Heart right ventricle (tissue), 16 donors: ENCODE data around the gene PLEKHM3. TPM values are rescaled to one million over a fixed set of nuclear protein-coding genes. Genes with fewer than 3 reads are reported as not detected.

Experiments used
- ATAC-seq, 8 donors: fragments of 200-7000 bp; cut with Tn5 transposase; one replicate each; pipeline ENCODE4 v1.9.1; 2020; ENCODE audit warnings: mild to moderate bottlenecking in 8 of 8, moderate library complexity in 8 of 8, moderate number of reproducible peaks in 1 of 8
- DNase-seq, 2 donors: peaks; one replicate each; pipeline ENCODE4 v3.0.0-alpha.2; 2020
- H3K27ac ChIP-seq, 10 donors: fragments of 200-600 bp; sonication (generic) in 2 of 10; one replicate each; pipeline versions ENCODE4 v1.5.0 to v1.8.0; 2020 to 2022; ENCODE audit warnings: mild to moderate bottlenecking in 3 of 10
- H3K27me3 ChIP-seq, 7 donors: fragments of 200-600 bp; one replicate each; pipeline ENCODE4 v1.8.0; 2021 to 2022; ENCODE audit warnings: mild to moderate bottlenecking in 2 of 7
- H3K36me3 ChIP-seq, 9 donors: fragments of 200-600 bp; sonication (generic) in 1 of 9; one replicate each; pipeline versions ENCODE4 v1.5.0 to v1.8.0; 2020 to 2022; ENCODE audit warnings: mild to moderate bottlenecking in 2 of 9
- H3K4me1 ChIP-seq, 9 donors: fragments of 200-600 bp; sonication (generic) in 1 of 9; one replicate each; pipeline versions ENCODE4 v1.5.0 to v1.8.0; 2020 to 2022; ENCODE audit warnings: mild to moderate bottlenecking in 4 of 9
- H3K4me3 ChIP-seq, 10 donors: fragments of 200-600 bp; sonication (generic) in 2 of 10; one replicate each; pipeline versions ENCODE4 v1.5.0 to v1.8.0; 2020 to 2022; ENCODE audit warnings: mild to moderate bottlenecking in 7 of 10, moderate library complexity in 2 of 10
- H3K9me3 ChIP-seq, 11 donors: fragments of 200-600 bp in 10 of 11; sonication (generic) in 2 of 11; one replicate each; pipeline versions ENCODE4 v1.5.0 to v1.8.0; 2013 to 2022; ENCODE audit warnings: mild to moderate bottlenecking in 2 of 11, control low read depth in 1 of 11, moderate library complexity in 1 of 11
- CTCF ChIP-seq, 9 donors: fragments of 200-600 bp; sonication (generic) in 2 of 9; IDR thresholded peaks; one replicate each; pipeline versions ENCODE4 v1.5.0 to v1.8.0; 2021 to 2022; ENCODE audit warnings: antibody characterized with exemption in 9 of 9, mild to moderate bottlenecking in 5 of 9, moderate library complexity in 1 of 9
- WGBS, 2 donors: extraction: QIAGEN DNeasy Blood & Tissue Kit; methylation state at CpG; one replicate each; pipeline ENCODE4 v1.1.7; 2013; ENCODE audit warnings: inconsistent platforms in 1 of 2; 5-methylcytosine and 5-hydroxymethylcytosine counted together
- intact Hi-C, 10 donors: fragments of 100-400 bp; cut with DNase I; formaldehyde crosslinking; loops; one replicate each; pipeline versions ENCODE4 v1.11.1 to v1.14.2; 2022
- polyA plus RNA-seq, 2 donors: library from polyadenylated mRNA; stranded (reverse); fragments of 200-250 nt; gene quantifications; one replicate each; pipeline ENCODE4 v1.2.3, GENCODE V29; 2013
- total RNA-seq, 10 donors: library from RNA; stranded (reverse); fragmentation: NEBNext Ultra II Directional in 3 of 10; extraction: Animal tissue kit (Norgen Biotek cat#: 25700) in 3 of 10; gene quantifications; one replicate each; pipeline versions ENCODE4 v1.2.1 to v1.2.4, GENCODE V29; 2021 to 2023
- donor health status: Arrhythmogenic right ventricular cardiomyopathy.
- donor health status: ischemic (EF 13 %, LVEDD 7.1; RV severe dilation, severe dysfunction).
- donor health status: healthy with polysubstance abuse.
- donor health status: DM: no; HTN: yes; CAD: no.
- donor health status: DM: no; HTN: no; CAD: no.
- donor health status: ischemic (EF 25% LVEDD 6.9; RV normal size, moderate dysfunction).
- donor health status: ischemic (EF 25% LVEDD 5.7; RV mildly dilated, moderate dysfunction).
- donor health status: healthy.
- donor health status: DM: yes; HTN: yes; CAD: no.
- donor health status: Ischemic cardiomyopathy.
- donor health status: ischemic (EF 35%, LVEDD 5.7; RV mildly dilated, moderate dysfunction).
- donor health status: nonischemic (EF 11% LVEDD 7.7; RV severe dilation, severe dysfunction).
- donor health status: DM: yes; HTN: yes; CAD: no.
- donor health status: PGD.
- donor health status: ischemic (EF 29% LVEDD 5.4; RV normal size, mild dysfunction).
- donor health status: nonischemic (EF 23%, LVEDD 6.1; RV moderate dilation, normal function).

PLEKHM3 gene
- total and polyA plus RNA-seq, 12 donors = 2.5 to 16.2 (median 14.9) TPM

GRCh38 chr2:207938415-207938814 lies 86.9 kb downstream of the PLEKHM3 start:
- Histone ChIP-seq H3K36me3 (peaks cover 0 to 7% (median 0%) of the 10 kb centered on the region in 9 donors), H3K9me3 (no peaks in the 10 kb centered on the region), H3K27me3 (no peaks in the 10 kb centered on the region), H3K27ac (peak overlapping the region in 8 of 10 donors; percentile 17 to 73 (median 57)), H3K4me1 (peaks cover 6 to 63% (median 34%) of the 10 kb centered on the region in 9 donors), H3K4me3 (no peak overlapping the region)
- no peak for TF ChIP-seq CTCF (IDR thresholded peaks at IDR 0.05)
- ATAC-seq (no peak), DNase-seq (no peak)
- intact Hi-C loops = no loop called here
- 74 to 86% methylated on average over 4 of the region's 4 CpGs for WGBS, 2 donors

GRCh38 chr2:207937823-207938222 lies 87.5 kb downstream of the PLEKHM3 start:
- 61 to 77% methylated on average over 2 of the region's 2 CpGs for WGBS, 2 donors
- DNase-seq (no peak), ATAC-seq (peak in 1 of 8 donors; percentile 31)
- Histone ChIP-seq H3K9me3 (no peaks in the 10 kb centered on the region), H3K27me3 (no peaks in the 10 kb centered on the region), H3K27ac (peak overlapping the region in 6 of 10 donors; percentile 36 to 73 (median 61)), H3K4me3 (no peak overlapping the region), H3K4me1 (peaks cover 6 to 68% (median 34%) of the 10 kb centered on the region in 9 donors), H3K36me3 (peaks cover 0 to 6% (median 0%) of the 10 kb centered on the region in 9 donors)
- TF ChIP-seq CTCF (IDR thresholded peaks at IDR 0.05) = no peak
- intact Hi-C loops = no loop called here

GRCh38 chr2:207937253-207937652 lies 88.1 kb downstream of the PLEKHM3 start:
- no peak overlapping the region for H3K4me3 ChIP-seq
- H3K4me1 ChIP-seq = peaks cover 6 to 72% (median 34%) of the 10 kb centered on the region in 9 donors
- ATAC-seq (no peak), DNase-seq (no peak)
- no peak for TF ChIP-seq CTCF (IDR thresholded peaks at IDR 0.05)
- no peaks in the 10 kb centered on the region for H3K9me3 ChIP-seq
- 90 to 91% methylated on average over 4 of the region's 4 CpGs for WGBS, 2 donors
- H3K27ac ChIP-seq = peak overlapping the region in 2 of 10 donors; percentile 59 to 73
- no peaks in the 10 kb centered on the region for H3K27me3 ChIP-seq
- intact Hi-C loops = no loop called here
- peaks cover 0 to under 1% (median 0%) of the 10 kb centered on the region in 9 donors for H3K36me3 ChIP-seq

- ATAC-seq = no peak
- WGBS, 2 donors = 57 to 64% methylated on average over 1 of the region's 1 CpG
- Histone ChIP-seq H3K4me3 (no peak overlapping the region), H3K4me1 (peaks cover 6 to 72% (median 34%) of the 10 kb centered on the region in 9 donors), H3K36me3 (peaks cover 0 to 1% (median 0%) of the 10 kb centered on the region in 9 donors), H3K27ac (no peak overlapping the region), H3K9me3 (no peaks in the 10 kb centered on the region), H3K27me3 (no peaks in the 10 kb centered on the region)
- no peak for DNase-seq
- no peak for TF ChIP-seq CTCF (IDR thresholded peaks at IDR 0.05)
- intact Hi-C loops = no loop called here
Measured at GRCh38 chr2:207936380-207936779, 88.9 kb downstream of the PLEKHM3 start.
